AG04450 (cell line): Measurements from ENCODE around the gene SYT3. TPM values are rescaled to one million over a fixed set of nuclear protein-coding genes. Genes with fewer than 3 reads are reported as not detected.

Experiments used
- CTCF ChIA-PET: fragments of 300-600, 350-600 bp; formaldehyde crosslinking; extraction: SDS; loops from one replicate; lab custom pipeline; 2022; ENCODE audit warnings: antibody characterized with exemption, inconsistent platforms; lab: Charles Lee
- POLR2A ChIA-PET: fragments of 350-600 bp; formaldehyde crosslinking; extraction: SDS; loops from one replicate; lab custom pipeline; 2021; ENCODE audit warnings: antibody characterized with exemption, inconsistent platforms; lab: Yijun Ruan, JAX
- DNase-seq: peaks from one replicate; pipeline ENCODE4 v3.0.0-alpha.2; 2011; ENCODE audit warnings: low read depth, low spot score
- H3K27ac ChIP-seq: one replicate; pipeline ENCODE4 v1.5.1; 2012; ENCODE audit warnings: low read depth, low read length, control low read depth
- H3K27me3 ChIP-seq: one replicate; pipeline ENCODE4 v1.6.0; 2012; ENCODE audit warnings: low read length; ENCODE audit not compliant: control insufficient read depth, insufficient read depth
- H3K4me3 ChIP-seq: 2 replicates; pipeline ENCODE4 v1.5.1; 2011; ENCODE audit warnings: mild to moderate bottlenecking, low read depth, low read length, control low read depth
- H3K9me3 ChIP-seq: 2 replicates; pipeline ENCODE4 v1.5.1; 2012; ENCODE audit warnings: low read length; ENCODE audit not compliant: control insufficient read depth, insufficient read depth
- CTCF ChIP-seq: IDR thresholded peaks from 2 replicates; pipeline ENCODE4 v1.5.1; 2011; ENCODE audit warnings: low read depth, low read length, control low read depth, inconsistent platforms
- polyA plus RNA-seq: library from polyadenylated mRNA; depleted of rRNA; stranded (reverse); fragments of >200 nt; gene quantifications from 2 replicates; pipeline ENCODE4 v1.2.3, GENCODE V29; 2011

The SYT3 gene
- polyA plus RNA-seq, 1 experiment: 0.05 TPM

- no peak for TF ChIP-seq CTCF
- DNase-seq: no peak
- peaks cover 5% of the 10 kb centered on the region for H3K27me3 ChIP-seq
- ChIA-PET POLR2A (no interaction called here), CTCF (no interaction called here)
- no peak overlapping the region for H3K27ac ChIP-seq
- no peak overlapping the region for H3K4me3 ChIP-seq
- H3K9me3 ChIP-seq: no peaks in the 10 kb centered on the region
Observed at GRCh38 chr19:50647879-50648615, 8.4 kb upstream of the SYT3 start.

- no peaks in the 10 kb centered on the region for H3K9me3 ChIP-seq
- no peak for DNase-seq
- peak overlapping the region; percentile 11 for H3K27ac ChIP-seq
- ChIA-PET POLR2A (no interaction called here), CTCF (no interaction called here)
- H3K4me3 ChIP-seq: no peak overlapping the region
- TF ChIP-seq CTCF: no peak
- H3K27me3 ChIP-seq: peaks cover 5% of the 10 kb centered on the region
Observed at GRCh38 chr19:50646074-50646807, 6.6 kb upstream of the SYT3 start.

- H3K27ac ChIP-seq: no peak overlapping the region
- CTCF ChIA-PET: no interaction called here
- no peak for DNase-seq
- no peaks in the 10 kb centered on the region for H3K9me3 ChIP-seq
- H3K27me3 ChIP-seq: peaks cover 12% of the 10 kb centered on the region
- no peak for TF ChIP-seq CTCF
- POLR2A ChIA-PET: no interaction called here
- no peak overlapping the region for H3K4me3 ChIP-seq
Observed at GRCh38 chr19:50645107-50645506, 5.4 kb upstream of the SYT3 start.

GRCh38 chr19:50644315-50644915, 4.7 kb upstream of the SYT3 start:
- Histone ChIP-seq H3K9me3 (no peaks in the 10 kb centered on the region), H3K27ac (no peak overlapping the region), H3K27me3 (peaks cover 17% of the 10 kb centered on the region), H3K4me3 (no peak overlapping the region)
- POLR2A ChIA-PET: no interaction called here
- CTCF ChIA-PET: no interaction called here
- TF ChIP-seq CTCF: no peak
- no peak for DNase-seq

GRCh38 chr19:50640368-50640767, 687 bp upstream of the SYT3 start:
- H3K9me3 ChIP-seq: peaks cover 4% of the 10 kb centered on the region
- POLR2A ChIA-PET: no interaction called here
- peaks cover 27% of the 10 kb centered on the region for H3K27me3 ChIP-seq
- no peak for DNase-seq
- TF ChIP-seq CTCF: no peak
- H3K27ac ChIP-seq: no peak overlapping the region
- CTCF ChIA-PET: no interaction called here
- no peak overlapping the region for H3K4me3 ChIP-seq
